ENCODE results near the gene ADAM11.

Gene ADAM11

DNA sequence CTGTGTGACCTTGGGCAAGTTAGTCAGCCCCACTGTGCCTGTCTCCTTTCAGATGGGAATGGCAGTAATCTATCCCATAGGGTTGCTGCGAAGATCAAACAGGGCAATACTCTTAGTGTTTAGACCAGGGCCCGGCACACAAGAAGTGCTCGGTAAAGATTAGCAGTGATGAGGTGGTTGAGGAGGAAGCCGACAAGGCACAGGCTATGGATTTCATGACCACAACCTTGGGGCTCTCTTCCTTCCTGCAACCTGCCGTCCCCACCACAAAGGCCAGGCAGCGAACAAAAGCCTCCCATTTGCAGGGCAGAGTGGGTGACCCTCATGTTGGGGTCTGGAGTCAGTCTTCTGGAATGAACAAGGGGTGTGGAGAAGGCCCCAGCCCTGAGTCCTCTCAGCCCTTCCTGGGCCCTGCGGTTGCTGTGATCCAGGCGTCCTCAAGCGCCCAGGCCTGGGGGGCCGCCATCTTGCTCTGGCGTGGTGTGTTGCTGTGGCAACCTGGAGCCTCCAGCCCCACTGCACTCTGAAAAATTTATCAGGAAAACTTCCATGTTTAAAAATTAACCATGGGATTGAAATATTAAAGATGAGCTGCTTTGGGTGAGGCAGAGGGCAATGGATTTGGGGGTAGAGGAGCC is 9.8 kb downstream of the ADAM11 start:
- Histone ChIP-seq H3K9me3 (ENCODE audit: control insufficient read depth, insufficient read depth, low read depth, low read length) (no peaks in the 10 kb centered on the region), H3K27ac (ENCODE audit: extremely low read depth, low read depth, low read length) (no peak overlapping the region), H3K4me3 (ENCODE audit: low read depth, low read length) (no peak overlapping the region), H3K36me3 (ENCODE audit: control insufficient read depth in 2 of 2, insufficient read depth in 1 of 2, low read length in 2 of 2) (no peaks in the 10 kb centered on the region), H3K4me1 (ENCODE audit: control insufficient read depth, insufficient read depth, low read length) (no peaks in the 10 kb centered on the region)
- POLR2A ChIA-PET: no interaction called here
- CTCF ChIA-PET: interaction anchor here (18.2 kb wide), 1 partner anchor 95 kb away, joined by 461 read pairs; no protein-coding TSS in a partner anchor
- TF ChIP-seq, protein P1, sequence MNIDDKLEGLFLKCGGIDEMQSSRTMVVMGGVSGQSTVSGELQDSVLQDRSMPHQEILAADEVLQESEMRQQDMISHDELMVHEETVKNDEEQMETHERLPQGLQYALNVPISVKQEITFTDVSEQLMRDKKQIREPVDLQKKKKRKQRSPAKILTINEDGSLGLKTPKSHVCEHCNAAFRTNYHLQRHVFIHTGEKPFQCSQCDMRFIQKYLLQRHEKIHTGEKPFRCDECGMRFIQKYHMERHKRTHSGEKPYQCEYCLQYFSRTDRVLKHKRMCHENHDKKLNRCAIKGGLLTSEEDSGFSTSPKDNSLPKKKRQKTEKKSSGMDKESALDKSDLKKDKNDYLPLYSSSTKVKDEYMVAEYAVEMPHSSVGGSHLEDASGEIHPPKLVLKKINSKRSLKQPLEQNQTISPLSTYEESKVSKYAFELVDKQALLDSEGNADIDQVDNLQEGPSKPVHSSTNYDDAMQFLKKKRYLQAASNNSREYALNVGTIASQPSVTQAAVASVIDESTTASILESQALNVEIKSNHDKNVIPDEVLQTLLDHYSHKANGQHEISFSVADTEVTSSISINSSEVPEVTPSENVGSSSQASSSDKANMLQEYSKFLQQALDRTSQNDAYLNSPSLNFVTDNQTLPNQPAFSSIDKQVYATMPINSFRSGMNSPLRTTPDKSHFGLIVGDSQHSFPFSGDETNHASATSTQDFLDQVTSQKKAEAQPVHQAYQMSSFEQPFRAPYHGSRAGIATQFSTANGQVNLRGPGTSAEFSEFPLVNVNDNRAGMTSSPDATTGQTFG (tag by site-specific recombination; IDR thresholded peaks at IDR 0.05; ENCODE audit: borderline replicate concordance): no peak
- TF ChIP-seq HOXC10 (CRISPR knock-in tag; IDR thresholded peaks at IDR 0.05) (no peak), ZFHX2 (tag by site-specific recombination; conservative IDR thresholded peaks at IDR 0.05) (no peak), ZNF585B (tag by site-specific recombination; IDR thresholded peaks at IDR 0.05) (no peak)
- TF ChIP-seq, protein P2, sequence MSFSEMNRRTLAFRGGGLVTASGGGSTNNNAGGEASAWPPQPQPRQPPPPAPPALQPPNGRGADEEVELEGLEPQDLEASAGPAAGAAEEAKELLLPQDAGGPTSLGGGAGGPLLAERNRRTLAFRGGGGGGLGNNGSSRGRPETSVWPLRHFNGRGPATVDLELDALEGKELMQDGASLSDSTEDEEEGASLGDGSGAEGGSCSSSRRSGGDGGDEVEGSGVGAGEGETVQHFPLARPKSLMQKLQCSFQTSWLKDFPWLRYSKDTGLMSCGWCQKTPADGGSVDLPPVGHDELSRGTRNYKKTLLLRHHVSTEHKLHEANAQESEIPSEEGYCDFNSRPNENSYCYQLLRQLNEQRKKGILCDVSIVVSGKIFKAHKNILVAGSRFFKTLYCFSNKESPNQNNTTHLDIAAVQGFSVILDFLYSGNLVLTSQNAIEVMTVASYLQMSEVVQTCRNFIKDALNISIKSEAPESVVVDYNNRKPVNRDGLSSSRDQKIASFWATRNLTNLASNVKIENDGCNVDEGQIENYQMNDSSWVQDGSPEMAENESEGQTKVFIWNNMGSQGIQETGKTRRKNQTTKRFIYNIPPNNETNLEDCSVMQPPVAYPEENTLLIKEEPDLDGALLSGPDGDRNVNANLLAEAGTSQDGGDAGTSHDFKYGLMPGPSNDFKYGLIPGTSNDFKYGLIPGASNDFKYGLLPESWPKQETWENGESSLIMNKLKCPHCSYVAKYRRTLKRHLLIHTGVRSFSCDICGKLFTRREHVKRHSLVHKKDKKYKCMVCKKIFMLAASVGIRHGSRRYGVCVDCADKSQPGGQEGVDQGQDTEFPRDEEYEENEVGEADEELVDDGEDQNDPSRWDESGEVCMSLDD (tag by site-specific recombination; IDR thresholded peaks at IDR 0.05): no peak
- TF ChIP-seq, protein P3, sequence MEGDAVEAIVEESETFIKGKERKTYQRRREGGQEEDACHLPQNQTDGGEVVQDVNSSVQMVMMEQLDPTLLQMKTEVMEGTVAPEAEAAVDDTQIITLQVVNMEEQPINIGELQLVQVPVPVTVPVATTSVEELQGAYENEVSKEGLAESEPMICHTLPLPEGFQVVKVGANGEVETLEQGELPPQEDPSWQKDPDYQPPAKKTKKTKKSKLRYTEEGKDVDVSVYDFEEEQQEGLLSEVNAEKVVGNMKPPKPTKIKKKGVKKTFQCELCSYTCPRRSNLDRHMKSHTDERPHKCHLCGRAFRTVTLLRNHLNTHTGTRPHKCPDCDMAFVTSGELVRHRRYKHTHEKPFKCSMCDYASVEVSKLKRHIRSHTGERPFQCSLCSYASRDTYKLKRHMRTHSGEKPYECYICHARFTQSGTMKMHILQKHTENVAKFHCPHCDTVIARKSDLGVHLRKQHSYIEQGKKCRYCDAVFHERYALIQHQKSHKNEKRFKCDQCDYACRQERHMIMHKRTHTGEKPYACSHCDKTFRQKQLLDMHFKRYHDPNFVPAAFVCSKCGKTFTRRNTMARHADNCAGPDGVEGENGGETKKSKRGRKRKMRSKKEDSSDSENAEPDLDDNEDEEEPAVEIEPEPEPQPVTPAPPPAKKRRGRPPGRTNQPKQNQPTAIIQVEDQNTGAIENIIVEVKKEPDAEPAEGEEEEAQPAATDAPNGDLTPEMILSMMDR (tag by site-specific recombination; IDR thresholded peaks at IDR 0.05): no peak
- TF ChIP-seq, protein P4, sequence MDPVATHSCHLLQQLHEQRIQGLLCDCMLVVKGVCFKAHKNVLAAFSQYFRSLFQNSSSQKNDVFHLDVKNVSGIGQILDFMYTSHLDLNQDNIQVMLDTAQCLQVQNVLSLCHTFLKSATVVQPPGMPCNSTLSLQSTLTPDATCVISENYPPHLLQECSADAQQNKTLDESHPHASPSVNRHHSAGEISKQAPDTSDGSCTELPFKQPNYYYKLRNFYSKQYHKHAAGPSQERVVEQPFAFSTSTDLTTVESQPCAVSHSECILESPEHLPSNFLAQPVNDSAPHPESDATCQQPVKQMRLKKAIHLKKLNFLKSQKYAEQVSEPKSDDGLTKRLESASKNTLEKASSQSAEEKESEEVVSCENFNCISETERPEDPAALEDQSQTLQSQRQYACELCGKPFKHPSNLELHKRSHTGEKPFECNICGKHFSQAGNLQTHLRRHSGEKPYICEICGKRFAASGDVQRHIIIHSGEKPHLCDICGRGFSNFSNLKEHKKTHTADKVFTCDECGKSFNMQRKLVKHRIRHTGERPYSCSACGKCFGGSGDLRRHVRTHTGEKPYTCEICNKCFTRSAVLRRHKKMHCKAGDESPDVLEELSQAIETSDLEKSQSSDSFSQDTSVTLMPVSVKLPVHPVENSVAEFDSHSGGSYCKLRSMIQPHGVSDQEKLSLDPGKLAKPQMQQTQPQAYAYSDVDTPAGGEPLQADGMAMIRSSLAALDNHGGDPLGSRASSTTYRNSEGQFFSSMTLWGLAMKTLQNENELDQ (tag by site-specific recombination; IDR thresholded peaks at IDR 0.05; ENCODE audit: low read depth): no peak

DNA sequence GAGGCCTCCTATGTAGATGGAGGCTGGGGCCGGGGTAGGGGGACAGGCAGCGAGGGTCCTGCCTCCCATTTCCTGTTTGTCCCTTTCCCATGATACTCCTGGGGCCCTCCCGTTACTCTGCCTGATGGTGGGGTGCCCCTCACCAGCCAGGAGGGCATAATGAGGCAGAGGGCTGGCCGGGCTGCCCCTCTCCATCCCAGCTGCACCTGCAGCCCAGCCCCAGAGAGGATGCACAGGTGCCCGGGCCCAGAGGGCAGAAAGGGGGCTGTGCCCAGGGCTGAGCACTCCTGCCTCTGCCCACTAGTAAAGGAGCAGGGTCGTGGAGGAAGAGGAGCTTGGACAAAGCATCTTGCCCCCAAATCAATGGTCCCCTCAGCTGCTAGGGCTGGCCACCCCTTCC is 10.4 kb downstream of the ADAM11 start:
- Histone ChIP-seq H3K36me3 (ENCODE audit: control insufficient read depth in 2 of 2, insufficient read depth in 1 of 2, low read length in 2 of 2) (no peaks in the 10 kb centered on the region), H3K4me1 (ENCODE audit: control insufficient read depth, insufficient read depth, low read length) (no peaks in the 10 kb centered on the region), H3K27ac (ENCODE audit: extremely low read depth, low read depth, low read length) (no peak overlapping the region), H3K9me3 (ENCODE audit: control insufficient read depth, insufficient read depth, low read depth, low read length) (no peaks in the 10 kb centered on the region), H3K4me3 (ENCODE audit: low read depth, low read length) (no peak overlapping the region)
- TF ChIP-seq, protein P5, sequence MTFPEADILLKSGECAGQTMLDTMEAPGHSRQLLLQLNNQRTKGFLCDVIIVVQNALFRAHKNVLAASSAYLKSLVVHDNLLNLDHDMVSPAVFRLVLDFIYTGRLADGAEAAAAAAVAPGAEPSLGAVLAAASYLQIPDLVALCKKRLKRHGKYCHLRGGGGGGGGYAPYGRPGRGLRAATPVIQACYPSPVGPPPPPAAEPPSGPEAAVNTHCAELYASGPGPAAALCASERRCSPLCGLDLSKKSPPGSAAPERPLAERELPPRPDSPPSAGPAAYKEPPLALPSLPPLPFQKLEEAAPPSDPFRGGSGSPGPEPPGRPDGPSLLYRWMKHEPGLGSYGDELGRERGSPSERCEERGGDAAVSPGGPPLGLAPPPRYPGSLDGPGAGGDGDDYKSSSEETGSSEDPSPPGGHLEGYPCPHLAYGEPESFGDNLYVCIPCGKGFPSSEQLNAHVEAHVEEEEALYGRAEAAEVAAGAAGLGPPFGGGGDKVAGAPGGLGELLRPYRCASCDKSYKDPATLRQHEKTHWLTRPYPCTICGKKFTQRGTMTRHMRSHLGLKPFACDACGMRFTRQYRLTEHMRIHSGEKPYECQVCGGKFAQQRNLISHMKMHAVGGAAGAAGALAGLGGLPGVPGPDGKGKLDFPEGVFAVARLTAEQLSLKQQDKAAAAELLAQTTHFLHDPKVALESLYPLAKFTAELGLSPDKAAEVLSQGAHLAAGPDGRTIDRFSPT (tag by site-specific recombination; IDR thresholded peaks at IDR 0.05): peak; percentile 58
- no peak for TF ChIP-seq ZBTB48 (tag by site-specific recombination; IDR thresholded peaks at IDR 0.05)
- TF ChIP-seq ZNF501 (tag by site-specific recombination; IDR thresholded peaks at IDR 0.05): no peak
- TF ChIP-seq ZNF664 (tag by site-specific recombination; IDR thresholded peaks at IDR 0.05): no peak
- no peak for TF ChIP-seq ZNF670 (tag by site-specific recombination; IDR thresholded peaks at IDR 0.05; ENCODE audit: low read depth)
- TF ChIP-seq, protein P6, sequence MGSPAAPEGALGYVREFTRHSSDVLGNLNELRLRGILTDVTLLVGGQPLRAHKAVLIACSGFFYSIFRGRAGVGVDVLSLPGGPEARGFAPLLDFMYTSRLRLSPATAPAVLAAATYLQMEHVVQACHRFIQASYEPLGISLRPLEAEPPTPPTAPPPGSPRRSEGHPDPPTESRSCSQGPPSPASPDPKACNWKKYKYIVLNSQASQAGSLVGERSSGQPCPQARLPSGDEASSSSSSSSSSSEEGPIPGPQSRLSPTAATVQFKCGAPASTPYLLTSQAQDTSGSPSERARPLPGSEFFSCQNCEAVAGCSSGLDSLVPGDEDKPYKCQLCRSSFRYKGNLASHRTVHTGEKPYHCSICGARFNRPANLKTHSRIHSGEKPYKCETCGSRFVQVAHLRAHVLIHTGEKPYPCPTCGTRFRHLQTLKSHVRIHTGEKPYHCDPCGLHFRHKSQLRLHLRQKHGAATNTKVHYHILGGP (tag by site-specific recombination; IDR thresholded peaks at IDR 0.05): no peak
- TF ChIP-seq, protein P7, sequence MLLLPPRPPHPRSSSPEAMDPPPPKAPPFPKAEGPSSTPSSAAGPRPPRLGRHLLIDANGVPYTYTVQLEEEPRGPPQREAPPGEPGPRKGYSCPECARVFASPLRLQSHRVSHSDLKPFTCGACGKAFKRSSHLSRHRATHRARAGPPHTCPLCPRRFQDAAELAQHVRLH (tag by site-specific recombination; IDR thresholded peaks at IDR 0.05): no peak
- no peak for TF ChIP-seq ZNF426 (tag by site-specific recombination; IDR thresholded peaks at IDR 0.05)
- TF ChIP-seq ZNF394 (tag by site-specific recombination; IDR thresholded peaks at IDR 0.05; ENCODE audit: borderline replicate concordance): no peak
- ChIA-PET CTCF (interaction anchor here (0.6 to 18.2 kb wide), 3 partner anchors 49 to 136 kb away, joined by 3 to 461 read pairs (median 3); no protein-coding TSS in a partner anchor), POLR2A (no interaction called here)
